SKM-1 treated with dmso at 0.1 percent for 144 hours (cell line): Measurements from ENCODE around the gene PSORS1C1.
"Not testable (repeated sequence)": the region's sequence is repeated elsewhere in the genome, so short reads cannot be mapped to it uniquely, and the experiment has no call there.

Experiments used
- DNase-seq: peaks from one replicate; lab custom pipeline; 2025; ENCODE audit not compliant: unreplicated experiment; lab: John Stamatoyannopoulos, UW

The PSORS1C1 gene

GRCh38 chr6:31158140-31158862 lies 43.7 kb downstream of the PSORS1C1 start, which contains the start of gene TCF19:
TCF19 (plus strand) TSS chr6:31158589; CDS start chr6:31159470, 881 bp downstream.
- DNase-seq = peak; percentile 99

- DNase-seq = peak; percentile 38
These were observed 44.6 kb downstream of the PSORS1C1 start for GRCh38 chr6:31158863-31159855.

GRCh38 chr6:31161216-31162126 lies 46.9 kb downstream of the PSORS1C1 start:
- no peak for DNase-seq

GRCh38 chr6:31162463-31163165 lies 48.0 kb downstream of the PSORS1C1 start:
- DNase-seq = no peak

GRCh38 chr6:31163922-31164321 lies 49.3 kb downstream of the PSORS1C1 start:
- DNase-seq = no peak

- DNase-seq = not testable (repeated sequence)
These were observed 50.0 kb downstream of the PSORS1C1 start for GRCh38 chr6:31164475-31165063.

GRCh38 chr6:31165064-31165832 lies 50.6 kb downstream of the PSORS1C1 start:
- DNase-seq = not testable (repeated sequence)

GRCh38 chr6:31165986-31166385 lies 51.4 kb downstream of the PSORS1C1 start:
- no peak for DNase-seq

GRCh38 chr6:31168606-31169005 lies 54.0 kb downstream of the PSORS1C1 start:
- no peak for DNase-seq

GRCh38 chr6:31169123-31169857 lies 54.7 kb downstream of the PSORS1C1 start:
- DNase-seq = no peak

GRCh38 chr6:31169858-31170599 lies 55.4 kb downstream of the PSORS1C1 start:
- DNase-seq = not testable (repeated sequence)

GRCh38 chr6:31170600-31170881 lies 55.9 kb downstream of the PSORS1C1 start, which contains the start of gene POU5F1:
POU5F1 (minus strand) TSS chr6:31170682; CDS start chr6:31170620, 62 bp downstream.
- DNase-seq = no peak

GRCh38 chr6:31170987-31171671 lies 56.5 kb downstream of the PSORS1C1 start:
- DNase-seq = no peak

- no peak for DNase-seq
These were observed 57.6 kb downstream of the PSORS1C1 start for GRCh38 chr6:31171931-31172905.

GRCh38 chr6:31172973-31173384 lies 58.4 kb downstream of the PSORS1C1 start:
- no peak for DNase-seq

- DNase-seq = no peak
These were observed 58.8 kb downstream of the PSORS1C1 start for GRCh38 chr6:31173406-31173805.
